Measurements from ENCODE around the gene LPP.

The LPP gene

DNA sequence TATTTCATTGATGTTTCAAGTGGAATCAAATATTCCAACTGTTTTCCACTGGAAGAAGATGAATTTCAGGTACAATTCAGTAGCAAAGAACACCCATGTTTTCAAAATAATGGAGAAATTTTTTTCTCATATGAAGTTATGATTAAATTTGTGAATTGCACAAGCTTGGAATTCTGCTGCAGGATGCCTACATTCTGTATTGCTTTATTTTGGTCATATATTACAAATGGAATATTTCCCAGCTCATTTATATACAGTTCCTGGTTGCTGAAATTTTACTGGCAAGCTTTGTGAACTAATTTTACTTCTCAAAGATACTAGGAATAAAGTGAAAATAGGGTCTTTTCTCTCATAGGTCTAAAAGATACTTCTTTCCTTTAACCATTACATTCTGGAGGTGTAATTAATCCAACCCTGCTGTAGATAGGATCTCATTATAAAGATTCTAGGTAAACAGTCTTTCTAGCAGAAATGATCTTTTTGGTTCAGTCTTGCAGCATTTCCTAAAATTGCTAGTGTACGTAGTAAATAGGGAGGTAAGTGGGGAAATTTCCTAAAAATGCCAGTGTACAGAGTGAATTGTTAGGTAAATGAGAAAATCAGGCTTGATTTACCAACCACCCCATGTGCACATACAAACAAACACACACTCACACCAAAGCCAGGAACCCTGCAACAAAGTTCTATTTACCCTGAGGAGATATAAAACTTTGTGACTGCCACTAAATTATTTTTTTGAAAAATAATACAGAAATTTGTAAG is 624.3 kb downstream of the LPP start:
- H3K9ac ChIP-seq (ENCODE audit: low read length): no peak overlapping the region
- peaks cover 7% of the 10 kb centered on the region for H3K4me1 ChIP-seq (ENCODE audit: control insufficient read depth, low read depth, low read length)
- H3K36me3 ChIP-seq (ENCODE audit: control insufficient read depth, low read depth, low read length): no peaks in the 10 kb centered on the region
- no peak overlapping the region for H3K4me3 ChIP-seq (ENCODE audit: low read length)
- H3K27ac ChIP-seq (ENCODE audit: low read length): no peak overlapping the region
- H3K27me3 ChIP-seq (ENCODE audit: control insufficient read depth, insufficient read depth, low read length): no peaks in the 10 kb centered on the region
- H3K9me3 ChIP-seq (ENCODE audit: control insufficient read depth, low read depth, low read length): no peaks in the 10 kb centered on the region

DNA sequence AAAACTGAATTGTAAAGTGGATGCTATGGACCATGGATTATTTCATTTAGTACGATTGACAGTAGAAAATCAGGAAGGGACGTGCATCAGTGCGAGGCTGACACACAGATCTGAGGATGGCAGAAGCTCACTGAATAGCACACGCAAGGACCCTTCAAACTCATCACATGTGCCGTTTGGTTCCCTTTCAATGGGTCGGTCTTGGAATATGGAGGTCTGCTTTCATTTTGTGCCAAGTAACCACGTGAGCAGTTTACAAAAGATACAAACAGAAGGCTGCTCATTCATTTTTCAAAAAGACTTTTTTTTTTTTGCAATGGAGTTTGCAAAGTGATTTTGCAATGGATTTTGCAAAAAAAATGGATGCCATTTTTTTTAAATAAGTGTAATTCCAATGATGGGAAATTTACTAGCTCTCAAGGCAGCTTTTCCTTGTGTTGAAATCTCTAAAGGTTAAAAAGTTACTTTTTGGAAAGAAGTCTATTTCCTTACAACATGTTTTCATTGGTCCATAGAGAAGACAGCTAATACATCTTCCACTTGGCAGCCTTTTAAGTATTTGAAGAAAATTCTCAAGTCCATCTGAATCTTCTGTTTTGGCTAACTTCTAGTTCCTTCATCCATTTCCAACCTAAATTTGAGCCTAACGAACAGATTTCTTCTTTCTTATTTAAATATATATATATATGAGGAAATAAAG is 625.5 kb downstream of the LPP start:
- Histone ChIP-seq H3K4me3 (ENCODE audit: low read length) (no peak overlapping the region), H3K4me1 (ENCODE audit: control insufficient read depth, low read depth, low read length) (peaks cover 7% of the 10 kb centered on the region), H3K36me3 (ENCODE audit: control insufficient read depth, low read depth, low read length) (no peaks in the 10 kb centered on the region), H3K9me3 (ENCODE audit: control insufficient read depth, low read depth, low read length) (no peaks in the 10 kb centered on the region), H3K27me3 (ENCODE audit: control insufficient read depth, insufficient read depth, low read length) (no peaks in the 10 kb centered on the region), H3K27ac (ENCODE audit: low read length) (no peak overlapping the region), H3K9ac (ENCODE audit: low read length) (no peak overlapping the region)

DNA sequence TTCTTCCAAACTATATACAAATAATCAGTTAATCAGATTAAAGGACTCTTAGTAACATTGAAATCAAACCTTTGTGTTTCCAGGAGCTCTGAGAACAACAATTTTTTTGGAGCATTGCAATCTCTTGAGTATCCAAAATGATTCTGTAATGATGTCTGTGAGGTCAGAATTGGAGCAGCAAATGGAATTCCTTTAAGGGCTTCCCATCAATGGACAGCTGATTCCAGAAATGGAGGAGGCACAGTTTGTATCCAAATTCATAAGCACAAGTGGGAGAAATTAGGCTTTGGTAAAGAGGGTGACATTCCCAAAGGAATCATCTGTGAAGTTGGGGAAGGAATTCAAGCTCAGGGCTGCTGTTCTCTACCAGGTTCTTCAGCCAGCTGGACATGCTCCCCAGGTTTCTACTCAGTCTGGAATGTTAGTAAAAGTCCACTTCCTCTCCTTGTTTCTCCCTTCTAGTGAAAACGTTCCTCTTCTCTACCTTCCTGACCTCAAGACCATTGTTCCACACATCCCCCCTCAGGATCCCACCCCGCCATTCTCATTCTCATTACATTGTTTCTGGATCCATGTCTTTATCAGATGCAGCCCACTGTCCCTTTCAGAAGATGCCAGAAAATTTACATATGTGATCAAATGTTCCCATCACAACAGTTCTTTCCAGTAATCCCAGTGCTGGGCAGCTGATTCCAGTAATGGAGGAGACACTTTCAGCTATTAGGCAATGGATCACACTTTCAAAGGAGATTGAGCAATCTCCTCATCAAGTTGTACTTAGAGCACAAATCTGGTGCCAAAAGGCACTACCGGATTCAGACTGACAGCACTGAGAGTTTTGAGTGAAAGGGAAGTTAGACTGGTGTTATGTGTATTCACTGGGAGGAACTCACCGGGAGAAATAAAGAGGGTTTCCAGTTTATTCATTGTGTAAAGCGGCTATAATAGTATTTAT is 626.5 kb downstream of the LPP start:
- Histone ChIP-seq H3K4me1 (ENCODE audit: control insufficient read depth, low read depth, low read length) (peaks cover 7% of the 10 kb centered on the region), H3K9ac (ENCODE audit: low read length) (no peak overlapping the region), H3K36me3 (ENCODE audit: control insufficient read depth, low read depth, low read length) (no peaks in the 10 kb centered on the region), H3K27ac (ENCODE audit: low read length) (no peak overlapping the region), H3K9me3 (ENCODE audit: control insufficient read depth, low read depth, low read length) (no peaks in the 10 kb centered on the region), H3K4me3 (ENCODE audit: low read length) (no peak overlapping the region), H3K27me3 (ENCODE audit: control insufficient read depth, insufficient read depth, low read length) (no peaks in the 10 kb centered on the region)

- H3K36me3 ChIP-seq (ENCODE audit: control insufficient read depth, low read depth, low read length): no peaks in the 10 kb centered on the region
- no peaks in the 10 kb centered on the region for H3K4me1 ChIP-seq (ENCODE audit: control insufficient read depth, low read depth, low read length)
- H3K27ac ChIP-seq (ENCODE audit: low read length): no peak overlapping the region
- no peak overlapping the region for H3K4me3 ChIP-seq (ENCODE audit: low read length)
- H3K9ac ChIP-seq (ENCODE audit: low read length): no peak overlapping the region
- no peaks in the 10 kb centered on the region for H3K27me3 ChIP-seq (ENCODE audit: control insufficient read depth, insufficient read depth, low read length)
- no peaks in the 10 kb centered on the region for H3K9me3 ChIP-seq (ENCODE audit: control insufficient read depth, low read depth, low read length)
Measured at GRCh38 chr3:188782613-188783124, 628.7 kb downstream of the LPP start.

- no peak overlapping the region for H3K27ac ChIP-seq (ENCODE audit: low read length)
- H3K36me3 ChIP-seq (ENCODE audit: control insufficient read depth, low read depth, low read length): no peaks in the 10 kb centered on the region
- H3K9me3 ChIP-seq (ENCODE audit: control insufficient read depth, low read depth, low read length): no peaks in the 10 kb centered on the region
- H3K4me1 ChIP-seq (ENCODE audit: control insufficient read depth, low read depth, low read length): no peaks in the 10 kb centered on the region
- H3K27me3 ChIP-seq (ENCODE audit: control insufficient read depth, insufficient read depth, low read length): no peaks in the 10 kb centered on the region
- H3K9ac ChIP-seq (ENCODE audit: low read length): no peak overlapping the region
- no peak overlapping the region for H3K4me3 ChIP-seq (ENCODE audit: low read length)
Measured at GRCh38 chr3:188786424-188786823, 632.5 kb downstream of the LPP start.

DNA sequence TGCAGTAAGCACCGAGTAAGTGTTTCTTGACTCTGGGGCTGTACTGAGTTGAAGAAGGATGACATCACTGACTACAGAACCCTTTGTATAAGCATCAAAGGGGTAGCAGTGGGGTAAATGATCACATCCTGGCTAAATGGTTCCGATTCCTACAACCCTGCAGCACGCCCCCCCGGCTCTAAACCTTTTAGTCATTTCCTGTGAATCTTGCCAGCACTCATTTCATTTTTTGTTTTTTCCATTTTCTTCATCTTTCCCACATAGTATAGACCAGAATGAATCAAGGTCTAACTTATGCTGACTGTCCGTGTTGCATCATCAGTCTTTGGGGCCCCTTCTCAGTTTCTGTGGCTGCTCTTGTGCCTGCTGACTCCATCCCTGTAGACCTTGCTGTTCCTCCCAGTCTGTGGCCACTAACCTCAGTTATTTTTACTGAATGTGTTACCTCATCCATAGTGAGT is 634.7 kb downstream of the LPP start:
- Histone ChIP-seq H3K27ac (ENCODE audit: low read length) (no peak overlapping the region), H3K9ac (ENCODE audit: low read length) (no peak overlapping the region), H3K4me1 (ENCODE audit: control insufficient read depth, low read depth, low read length) (no peaks in the 10 kb centered on the region), H3K9me3 (ENCODE audit: control insufficient read depth, low read depth, low read length) (no peaks in the 10 kb centered on the region), H3K4me3 (ENCODE audit: low read length) (no peak overlapping the region), H3K27me3 (ENCODE audit: control insufficient read depth, insufficient read depth, low read length) (no peaks in the 10 kb centered on the region), H3K36me3 (ENCODE audit: control insufficient read depth, low read depth, low read length) (no peaks in the 10 kb centered on the region)

- H3K9ac ChIP-seq (ENCODE audit: low read length): no peak overlapping the region
- no peaks in the 10 kb centered on the region for H3K27me3 ChIP-seq (ENCODE audit: control insufficient read depth, insufficient read depth, low read length)
- no peak overlapping the region for H3K4me3 ChIP-seq (ENCODE audit: low read length)
- no peaks in the 10 kb centered on the region for H3K9me3 ChIP-seq (ENCODE audit: control insufficient read depth, low read depth, low read length)
- no peaks in the 10 kb centered on the region for H3K36me3 ChIP-seq (ENCODE audit: control insufficient read depth, low read depth, low read length)
- H3K4me1 ChIP-seq (ENCODE audit: control insufficient read depth, low read depth, low read length): no peaks in the 10 kb centered on the region
- H3K27ac ChIP-seq (ENCODE audit: low read length): no peak overlapping the region
Measured at GRCh38 chr3:188789251-188789650, 635.3 kb downstream of the LPP start.

- Histone ChIP-seq H3K4me3 (ENCODE audit: low read length) (no peak overlapping the region), H3K9ac (ENCODE audit: low read length) (no peak overlapping the region), H3K27me3 (ENCODE audit: control insufficient read depth, insufficient read depth, low read length) (no peaks in the 10 kb centered on the region), H3K9me3 (ENCODE audit: control insufficient read depth, low read depth, low read length) (no peaks in the 10 kb centered on the region), H3K36me3 (ENCODE audit: control insufficient read depth, low read depth, low read length) (no peaks in the 10 kb centered on the region), H3K4me1 (ENCODE audit: control insufficient read depth, low read depth, low read length) (no peaks in the 10 kb centered on the region), H3K27ac (ENCODE audit: low read length) (no peak overlapping the region)
Measured at GRCh38 chr3:188791311-188791710, 637.4 kb downstream of the LPP start.

DNA sequence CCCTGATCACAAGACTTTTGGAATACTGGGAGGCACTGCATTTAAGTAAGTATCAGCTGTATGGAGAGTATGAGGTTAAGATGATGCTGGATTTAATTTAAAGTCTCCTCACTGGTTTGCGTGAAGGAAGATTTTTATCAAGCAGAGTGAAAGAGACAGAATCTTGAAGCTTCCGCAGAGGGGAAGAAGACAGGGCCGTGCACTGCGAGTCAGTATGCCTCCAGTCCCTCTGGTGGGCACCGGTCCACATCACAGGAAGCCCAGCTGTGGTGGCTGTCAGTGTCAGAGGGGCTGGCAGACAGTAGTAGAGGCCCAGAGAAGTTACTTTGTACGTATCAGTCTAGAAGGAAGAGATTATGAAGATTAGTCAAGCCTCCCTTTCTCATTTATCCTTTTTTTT is 638.8 kb downstream of the LPP start:
- Histone ChIP-seq H3K27me3 (ENCODE audit: control insufficient read depth, insufficient read depth, low read length) (no peaks in the 10 kb centered on the region), H3K9me3 (ENCODE audit: control insufficient read depth, low read depth, low read length) (no peaks in the 10 kb centered on the region), H3K36me3 (ENCODE audit: control insufficient read depth, low read depth, low read length) (no peaks in the 10 kb centered on the region), H3K27ac (ENCODE audit: low read length) (no peak overlapping the region), H3K4me1 (ENCODE audit: control insufficient read depth, low read depth, low read length) (peaks cover 8% of the 10 kb centered on the region), H3K4me3 (ENCODE audit: low read length) (no peak overlapping the region), H3K9ac (ENCODE audit: low read length) (no peak overlapping the region)

DNA sequence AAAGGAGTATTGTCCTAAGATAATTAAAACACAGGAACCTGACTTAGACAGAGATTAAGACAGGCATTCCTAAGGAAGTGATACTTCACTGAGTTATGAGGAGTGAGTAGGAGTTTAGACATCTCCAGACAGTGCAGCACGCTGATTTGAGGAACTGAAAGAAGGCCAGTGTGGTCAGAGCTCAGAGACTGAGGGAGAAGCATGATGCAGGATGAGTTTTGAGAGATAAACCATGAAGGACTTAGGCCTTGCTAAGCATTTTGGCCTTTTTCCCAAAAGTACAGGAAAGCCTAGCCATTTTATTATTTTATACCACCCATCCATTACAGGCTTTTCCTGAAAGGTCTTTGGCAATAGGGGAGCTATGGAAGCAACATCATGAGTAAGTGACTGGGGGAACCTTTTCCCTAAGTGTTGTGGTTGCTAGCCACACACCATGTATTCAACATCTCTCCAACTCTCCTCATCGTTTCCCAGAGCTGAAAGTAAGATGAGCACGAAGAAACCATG is 642.2 kb downstream of the LPP start:
- Histone ChIP-seq H3K36me3 (ENCODE audit: control insufficient read depth, low read depth, low read length) (no peaks in the 10 kb centered on the region), H3K4me3 (ENCODE audit: low read length) (no peak overlapping the region), H3K27ac (ENCODE audit: low read length) (no peak overlapping the region), H3K9ac (ENCODE audit: low read length) (no peak overlapping the region), H3K9me3 (ENCODE audit: control insufficient read depth, low read depth, low read length) (no peaks in the 10 kb centered on the region), H3K4me1 (ENCODE audit: control insufficient read depth, low read depth, low read length) (peaks cover 8% of the 10 kb centered on the region), H3K27me3 (ENCODE audit: control insufficient read depth, insufficient read depth, low read length) (no peaks in the 10 kb centered on the region)

GRCh38 chr3:188797045-188797444 is 643.1 kb downstream of the LPP start:
- no peaks in the 10 kb centered on the region for H3K36me3 ChIP-seq (ENCODE audit: control insufficient read depth, low read depth, low read length)
- H3K9me3 ChIP-seq (ENCODE audit: control insufficient read depth, low read depth, low read length): no peaks in the 10 kb centered on the region
- H3K9ac ChIP-seq (ENCODE audit: low read length): no peak overlapping the region
- no peak overlapping the region for H3K4me3 ChIP-seq (ENCODE audit: low read length)
- H3K4me1 ChIP-seq (ENCODE audit: control insufficient read depth, low read depth, low read length): peaks cover 8% of the 10 kb centered on the region
- no peaks in the 10 kb centered on the region for H3K27me3 ChIP-seq (ENCODE audit: control insufficient read depth, insufficient read depth, low read length)
- H3K27ac ChIP-seq (ENCODE audit: low read length): no peak overlapping the region

All from iPS-18a (cell line).